Retinal pigment epithelial cell (primary cell): ENCODE measurements around the gene PHLDB1.
"Not testable (repeated sequence)": the region's sequence is repeated elsewhere in the genome, so short reads cannot be mapped to it uniquely, and the experiment has no call there.

ENCODE experiments used
- DNase-seq: peaks from one replicate; pipeline ENCODE4 v3.0.0-alpha.2; 2010; ENCODE audit warnings: low read depth
- H3K4me3 ChIP-seq: 2 replicates; pipeline ENCODE4 v1.5.1; 2011; ENCODE audit warnings: mild to moderate bottlenecking, low read length, control low read depth, moderate library complexity
- TF ChIP-seq, protein P1 (sequence below): conservative IDR thresholded peaks from 2 replicates; pipeline ENCODE4 v1.5.1; 2011; ENCODE audit warnings: low read depth, low read length, control low read depth, inconsistent platforms

PHLDB1 gene

DNA sequence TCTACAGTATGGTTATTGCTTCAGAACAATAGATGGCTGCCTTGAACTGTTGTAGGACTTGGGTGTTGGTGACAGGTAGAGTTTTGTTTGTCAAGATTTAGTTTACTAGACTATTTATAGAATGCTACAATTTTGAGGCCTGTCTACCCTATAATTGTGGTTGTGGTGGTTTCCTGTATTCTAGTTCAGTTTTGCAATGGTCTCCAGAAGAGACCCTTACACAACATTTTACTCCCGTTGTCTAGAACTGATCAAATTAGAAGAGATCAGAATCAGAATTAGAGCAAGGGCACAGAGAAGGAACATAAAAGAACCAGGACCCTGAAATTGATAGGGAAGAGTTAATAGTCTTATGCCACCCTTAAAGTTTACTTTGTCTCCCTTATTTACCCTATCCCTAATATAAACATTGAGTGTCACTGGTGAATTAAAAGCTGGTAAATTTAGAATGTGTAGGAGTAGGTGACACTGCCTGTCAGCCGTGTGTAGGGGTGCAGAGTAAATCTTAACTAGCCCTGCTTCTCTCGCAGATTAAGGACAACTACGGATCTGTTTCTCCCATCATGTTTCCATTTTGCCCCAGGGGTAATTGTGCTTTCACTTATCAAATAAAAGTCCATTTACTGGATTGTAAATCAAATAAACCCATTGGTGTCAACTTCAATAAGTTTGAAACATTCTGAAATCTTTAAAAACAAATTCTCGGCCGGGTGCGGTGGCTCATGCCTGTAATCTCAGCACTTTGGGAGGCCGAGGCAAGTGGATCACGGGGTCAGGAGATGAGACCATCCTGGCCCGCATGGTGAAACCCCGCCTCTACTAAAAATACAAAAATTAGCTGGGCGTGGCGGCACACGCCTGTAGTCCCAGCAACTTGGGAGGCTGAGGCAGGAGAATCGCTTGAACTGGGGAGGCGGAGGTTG, 10.9 kb upstream of the PHLDB1 start:
- DNase-seq, result no peak
- H3K4me3 ChIP-seq, result no peak overlapping the region
- TF ChIP-seq, protein P1, sequence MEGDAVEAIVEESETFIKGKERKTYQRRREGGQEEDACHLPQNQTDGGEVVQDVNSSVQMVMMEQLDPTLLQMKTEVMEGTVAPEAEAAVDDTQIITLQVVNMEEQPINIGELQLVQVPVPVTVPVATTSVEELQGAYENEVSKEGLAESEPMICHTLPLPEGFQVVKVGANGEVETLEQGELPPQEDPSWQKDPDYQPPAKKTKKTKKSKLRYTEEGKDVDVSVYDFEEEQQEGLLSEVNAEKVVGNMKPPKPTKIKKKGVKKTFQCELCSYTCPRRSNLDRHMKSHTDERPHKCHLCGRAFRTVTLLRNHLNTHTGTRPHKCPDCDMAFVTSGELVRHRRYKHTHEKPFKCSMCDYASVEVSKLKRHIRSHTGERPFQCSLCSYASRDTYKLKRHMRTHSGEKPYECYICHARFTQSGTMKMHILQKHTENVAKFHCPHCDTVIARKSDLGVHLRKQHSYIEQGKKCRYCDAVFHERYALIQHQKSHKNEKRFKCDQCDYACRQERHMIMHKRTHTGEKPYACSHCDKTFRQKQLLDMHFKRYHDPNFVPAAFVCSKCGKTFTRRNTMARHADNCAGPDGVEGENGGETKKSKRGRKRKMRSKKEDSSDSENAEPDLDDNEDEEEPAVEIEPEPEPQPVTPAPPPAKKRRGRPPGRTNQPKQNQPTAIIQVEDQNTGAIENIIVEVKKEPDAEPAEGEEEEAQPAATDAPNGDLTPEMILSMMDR, result no peak

DNA sequence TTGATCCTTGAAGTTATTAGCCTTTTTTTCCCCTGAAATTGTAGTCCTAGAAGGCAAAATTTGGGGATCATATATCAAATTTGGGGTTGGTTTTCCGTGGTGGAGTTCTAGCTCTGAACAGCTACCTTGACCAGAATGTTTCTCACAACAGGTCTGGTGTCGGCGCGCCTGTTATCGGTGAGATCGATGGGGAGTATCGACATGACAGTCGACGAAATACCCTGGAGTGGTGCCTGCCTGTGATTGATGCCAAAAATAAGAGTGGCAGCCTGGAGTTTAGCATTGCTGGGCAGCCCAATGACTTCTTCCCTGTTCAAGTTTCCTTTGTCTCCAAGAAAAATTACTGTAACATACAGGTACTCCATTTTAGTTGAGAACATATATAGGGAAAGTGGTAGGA, 9.9 kb upstream of the PHLDB1 start:
- TF ChIP-seq, protein P1, result no peak
- no peak overlapping the region for H3K4me3 ChIP-seq
- no peak for DNase-seq

DNA sequence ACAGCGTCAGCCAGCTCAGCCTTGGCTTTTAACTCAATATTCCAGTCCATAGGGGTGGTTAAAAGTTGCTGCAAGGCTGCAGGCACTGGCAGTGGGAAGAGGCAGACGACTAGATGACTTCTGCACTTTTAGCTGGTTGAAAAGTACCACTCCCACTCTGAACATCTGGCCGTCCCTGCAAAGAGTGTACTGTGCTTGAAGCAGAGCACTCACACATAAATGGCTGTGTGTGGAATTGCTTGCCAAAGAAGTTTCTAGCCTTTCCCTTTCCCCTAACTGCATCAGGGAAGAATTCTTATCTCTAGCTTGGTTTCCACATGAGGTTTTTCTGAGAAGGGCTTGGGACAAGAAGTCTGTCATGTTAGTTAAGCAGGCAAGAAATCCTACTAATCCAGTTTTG, 5.1 kb upstream of the PHLDB1 start:
- no peak for DNase-seq
- TF ChIP-seq, protein P1, result no peak
- H3K4me3 ChIP-seq, result no peak overlapping the region

DNA sequence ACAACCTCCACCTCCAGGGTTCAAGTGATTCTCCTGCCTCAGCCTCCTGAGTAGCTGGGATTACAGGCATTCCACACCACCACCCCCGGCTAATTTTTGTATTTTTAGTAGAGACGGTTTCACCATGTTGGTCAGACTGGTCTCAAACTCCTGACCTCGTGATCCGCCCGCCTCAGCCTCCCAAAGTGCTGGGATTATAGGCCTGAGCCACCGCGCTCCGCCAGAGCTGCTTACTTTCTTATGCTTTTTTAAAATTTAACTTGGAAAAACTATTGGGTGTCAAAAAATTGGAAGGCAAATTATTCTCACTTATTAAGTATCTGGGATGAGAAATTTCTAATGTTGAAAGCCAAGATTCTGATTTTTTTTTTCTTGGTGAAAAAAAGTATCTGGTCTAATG, 3.7 kb upstream of the PHLDB1 start:
- not testable (repeated sequence) for DNase-seq, H3K4me3 ChIP-seq

DNA sequence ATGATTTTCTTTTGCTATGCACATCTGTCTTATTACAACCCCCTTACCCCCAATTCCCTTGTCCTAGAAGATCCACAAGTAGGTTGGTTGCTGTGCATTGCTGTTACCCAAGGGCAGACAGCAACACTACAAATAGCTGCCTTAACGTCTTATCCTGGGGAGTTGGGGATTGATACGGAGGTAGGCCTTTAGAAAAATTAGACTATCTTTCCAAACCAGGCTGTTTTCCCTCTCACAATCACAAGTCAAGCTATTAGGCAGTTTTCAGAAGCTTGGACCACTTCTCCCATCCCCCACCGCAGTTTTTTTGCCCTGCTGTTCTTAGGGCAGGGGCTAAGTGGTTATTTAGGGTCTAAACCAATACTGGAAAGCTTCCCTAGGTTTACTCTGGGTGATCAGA, 2.8 kb upstream of the PHLDB1 start:
- DNase-seq, result no peak
- H3K4me3 ChIP-seq, result no peak overlapping the region
- TF ChIP-seq, protein P1, result no peak

DNA sequence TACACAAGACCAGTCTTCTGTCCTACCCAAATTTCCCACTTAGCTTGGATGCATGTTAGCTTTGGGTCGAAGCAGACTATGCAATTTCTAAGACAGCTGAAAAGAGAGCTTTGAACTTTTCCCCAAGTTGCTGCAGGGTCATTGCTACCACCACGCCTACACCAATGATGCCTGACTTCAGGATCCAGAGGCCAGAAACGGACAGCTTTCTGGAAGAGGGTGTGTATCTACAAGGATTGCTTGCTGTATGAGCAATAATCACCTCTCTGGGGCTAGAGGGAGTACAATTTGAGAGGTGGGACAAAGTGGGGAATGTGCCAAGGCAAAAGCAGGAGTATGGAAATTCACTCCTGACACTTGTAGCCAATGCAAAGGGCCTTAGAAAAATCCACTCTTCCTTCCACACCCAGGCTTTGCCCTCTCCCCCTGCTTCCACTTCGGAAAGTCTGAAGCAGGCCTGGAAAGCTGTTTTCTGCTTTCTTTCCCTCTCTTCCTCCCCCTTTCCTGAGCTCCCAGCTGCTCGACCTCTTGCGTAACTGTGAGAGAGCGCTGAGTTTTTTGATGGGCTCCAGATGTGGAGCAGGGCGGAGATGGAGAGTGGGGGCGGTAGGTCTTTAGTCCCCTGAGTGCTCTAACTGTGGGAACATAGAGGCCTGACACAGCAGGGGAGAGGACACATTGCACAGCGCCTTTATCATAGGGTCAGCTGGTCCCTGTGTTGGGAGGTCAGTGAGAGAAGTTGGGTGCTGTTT, 2.1 kb upstream of the PHLDB1 start:
- DNase-seq, result no peak
- no peak overlapping the region for H3K4me3 ChIP-seq
- TF ChIP-seq, protein P1, result no peak

DNA sequence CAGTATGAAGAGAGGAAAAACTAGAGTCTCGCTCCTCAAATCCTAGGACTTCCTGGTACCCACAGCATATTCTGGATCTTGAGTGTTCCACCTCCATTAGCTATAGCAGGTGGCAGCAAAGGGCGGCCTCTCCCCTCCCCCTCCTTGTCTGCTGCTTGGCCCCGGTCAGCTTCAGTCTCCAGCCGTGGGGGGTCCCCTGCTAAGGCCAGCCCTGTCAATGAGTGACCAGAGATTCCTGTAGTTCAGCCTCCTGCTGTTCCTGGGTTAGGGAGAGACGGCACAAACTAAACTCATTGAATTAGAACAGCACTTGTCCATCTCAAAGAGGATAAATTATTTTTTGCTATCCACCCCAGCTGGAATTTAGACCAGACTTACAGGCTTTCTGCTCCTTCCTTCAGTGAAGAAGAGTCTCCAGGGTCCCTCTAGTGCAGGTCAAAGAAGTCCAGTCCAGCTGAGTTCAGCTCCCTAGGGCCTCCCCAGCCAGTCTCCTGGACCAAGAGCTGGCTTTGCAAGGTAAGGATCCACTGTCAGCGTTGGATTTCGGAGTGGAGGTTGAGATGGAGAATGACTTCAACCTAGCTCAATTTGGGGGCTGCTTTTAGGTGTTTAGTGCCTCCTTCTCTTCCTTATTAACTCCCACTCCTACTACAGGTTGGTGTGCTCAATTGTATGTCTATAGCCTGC, 1.1 kb upstream of the PHLDB1 start:
- DNase-seq, result no peak
- no peak overlapping the region for H3K4me3 ChIP-seq

More for the DNA sequence above, 1.1 kb upstream of the PHLDB1 start:
- TF ChIP-seq, protein P1, result no peak
